Measurements from ENCODE around the gene PCED1A.

PCED1A gene

GRCh38 chr20:2840138-2840966 lies at the start of gene PCED1A, which contains the start of gene VPS16:
PCED1A (minus strand) TSS chr20:2840655; CDS start chr20:2839912, 743 bp downstream.
VPS16 (plus strand) TSS chr20:2840745; CDS start chr20:2840775, 30 bp downstream.
- DNase-seq (ENCODE audit: low read depth in 2 of 2): peak; percentile 79 to 87

GRCh38 chr20:2889797-2890196 lies 49.3 kb upstream of the PCED1A start:
- DNase-seq (ENCODE audit: low read depth in 2 of 2): no peak

GRCh38 chr20:2889209-2889608 lies 48.8 kb upstream of the PCED1A start:
- no peak for DNase-seq (ENCODE audit: low read depth in 2 of 2)

- DNase-seq (ENCODE audit: low read depth in 2 of 2): no peak
Observed at GRCh38 chr20:2888224-2888955, 47.9 kb upstream of the PCED1A start.

- no peak for DNase-seq (ENCODE audit: low read depth in 2 of 2)
Observed at GRCh38 chr20:2887715-2888114, 47.3 kb upstream of the PCED1A start.

GRCh38 chr20:2883726-2884637 lies 43.5 kb upstream of the PCED1A start:
- no peak for DNase-seq (ENCODE audit: low read depth in 2 of 2)

GRCh38 chr20:2880650-2881049 lies 40.2 kb upstream of the PCED1A start:
- DNase-seq (ENCODE audit: low read depth in 2 of 2): no peak

- DNase-seq (ENCODE audit: low read depth in 2 of 2): no peak
Observed at GRCh38 chr20:2879146-2879545, 38.7 kb upstream of the PCED1A start.

GRCh38 chr20:2878515-2878914 lies 38.1 kb upstream of the PCED1A start:
- DNase-seq (ENCODE audit: low read depth in 2 of 2): no peak

GRCh38 chr20:2875690-2876203 lies 35.3 kb upstream of the PCED1A start:
- DNase-seq (ENCODE audit: low read depth in 2 of 2): no peak

GRCh38 chr20:2874456-2874855 lies 34.0 kb upstream of the PCED1A start:
- no peak for DNase-seq (ENCODE audit: low read depth in 2 of 2)

- DNase-seq (ENCODE audit: low read depth in 2 of 2): peak; percentile 17 to 70
Observed at GRCh38 chr20:2873747-2874041, 33.2 kb upstream of the PCED1A start.

- peak; percentile 84 to 89 for DNase-seq (ENCODE audit: low read depth in 2 of 2)
Observed at GRCh38 chr20:2873010-2873746, 32.7 kb upstream of the PCED1A start, which contains the start of gene PTPRA. PTPRA (plus strand) TSS chr20:2873481; CDS start chr20:2964278, 90,797 bp downstream.

- peak; percentile 68 to 72 for DNase-seq (ENCODE audit: low read depth in 2 of 2)
Observed at GRCh38 chr20:2872459-2873009, 32.1 kb upstream of the PCED1A start.

- DNase-seq (ENCODE audit: low read depth in 2 of 2): peak in 1 of 2 donors; percentile 17
Observed at GRCh38 chr20:2871661-2872458, 31.4 kb upstream of the PCED1A start.

- no peak for DNase-seq (ENCODE audit: low read depth in 2 of 2)
Observed at GRCh38 chr20:2871111-2871465, 30.6 kb upstream of the PCED1A start.

- DNase-seq (ENCODE audit: low read depth in 2 of 2): no peak
Observed at GRCh38 chr20:2869381-2869780, 28.9 kb upstream of the PCED1A start.

- DNase-seq (ENCODE audit: low read depth in 2 of 2): no peak
Observed at GRCh38 chr20:2867081-2867864, 26.8 kb upstream of the PCED1A start.

- peak in 1 of 2 donors; percentile 17 for DNase-seq (ENCODE audit: low read depth in 2 of 2)
Observed at GRCh38 chr20:2866236-2866635, 25.8 kb upstream of the PCED1A start.
